ENCODE data around the gene MAN2A1. TPM values are rescaled to one million over a fixed set of nuclear protein-coding genes. Genes with fewer than 3 reads are reported as not detected.

Gene MAN2A1
- total RNA-seq, 1 donor from 2014 or later: 69.7 TPM

DNA sequence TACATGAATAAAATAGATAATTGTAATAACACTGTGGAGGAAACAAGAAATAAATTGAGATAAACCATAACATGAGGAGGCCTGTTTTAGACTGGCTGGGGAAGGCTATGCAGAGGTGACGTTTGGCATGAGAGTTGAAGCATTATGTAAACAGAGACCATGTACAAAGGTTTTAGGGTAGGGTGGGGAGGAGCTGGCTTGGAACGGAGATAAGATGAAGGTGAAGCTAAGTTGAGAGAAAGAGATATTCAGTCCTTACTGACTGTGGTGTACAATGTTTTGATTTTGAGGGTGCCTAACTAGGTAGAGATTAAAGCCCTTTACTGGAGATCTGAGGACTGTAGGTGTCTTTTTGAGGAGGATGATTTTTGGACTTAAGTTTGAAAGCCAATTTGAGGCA is 17.8 kb downstream of the MAN2A1 start:
- DNase-seq: no peak

DNA sequence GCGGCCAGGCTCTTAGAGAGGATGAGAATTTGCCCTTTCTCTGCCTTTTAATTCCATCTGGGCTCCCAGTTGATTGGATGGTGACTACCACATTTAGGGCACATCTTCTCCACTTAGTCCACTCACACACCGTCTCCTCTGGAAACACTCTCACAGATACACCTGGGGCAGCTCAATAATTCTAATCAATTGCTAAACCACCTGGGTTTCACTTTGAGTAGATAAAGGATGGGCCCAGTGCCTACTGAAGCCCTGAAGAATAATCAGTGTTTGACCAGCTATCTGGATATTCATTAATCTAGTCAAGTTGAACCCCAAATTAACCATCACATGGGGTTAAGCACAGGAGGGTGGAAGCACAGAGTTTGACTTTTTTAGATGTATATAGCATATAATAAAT is 19.1 kb downstream of the MAN2A1 start:
- DNase-seq: no peak

DNA sequence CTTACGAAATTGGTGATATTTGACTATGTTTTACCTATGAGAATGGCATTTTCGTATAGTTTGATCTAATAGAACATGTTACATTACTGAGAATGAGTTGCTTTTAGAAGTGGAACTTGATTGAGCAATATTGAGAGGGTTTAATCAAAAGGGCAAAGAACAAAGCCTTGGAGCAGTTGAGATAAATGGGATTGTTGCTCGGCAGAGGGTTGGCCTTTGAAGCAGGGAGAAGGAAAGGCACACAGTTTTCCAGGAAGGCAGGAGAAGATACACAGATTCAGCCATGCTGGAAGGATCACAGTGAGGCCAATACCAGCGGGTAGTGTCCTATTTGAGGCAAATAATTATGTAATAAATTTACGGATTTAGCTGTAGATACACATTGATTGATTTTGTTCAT is 19.5 kb downstream of the MAN2A1 start:
- DNase-seq: no peak

GRCh38 chr5:109711673-109712072 is 21.9 kb downstream of the MAN2A1 start:
- no peak for DNase-seq

DNA sequence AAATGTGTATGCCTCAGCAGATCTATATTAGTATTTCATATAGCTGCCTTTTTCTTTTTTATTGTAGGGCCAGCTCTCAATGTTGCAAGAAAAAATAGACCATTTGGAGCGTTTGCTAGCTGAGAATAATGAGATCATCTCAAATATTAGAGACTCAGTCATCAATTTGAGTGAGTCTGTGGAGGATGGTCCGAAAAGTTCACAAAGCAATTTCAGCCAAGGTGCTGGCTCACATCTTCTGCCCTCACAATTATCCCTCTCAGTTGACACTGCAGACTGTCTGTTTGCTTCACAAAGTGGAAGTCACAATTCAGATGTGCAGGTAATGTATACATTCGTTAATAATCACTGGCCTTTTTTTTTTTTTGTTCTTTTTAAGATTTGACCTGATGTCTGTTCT is 23.7 kb downstream of the MAN2A1 start:
- no peak for DNase-seq

DNA sequence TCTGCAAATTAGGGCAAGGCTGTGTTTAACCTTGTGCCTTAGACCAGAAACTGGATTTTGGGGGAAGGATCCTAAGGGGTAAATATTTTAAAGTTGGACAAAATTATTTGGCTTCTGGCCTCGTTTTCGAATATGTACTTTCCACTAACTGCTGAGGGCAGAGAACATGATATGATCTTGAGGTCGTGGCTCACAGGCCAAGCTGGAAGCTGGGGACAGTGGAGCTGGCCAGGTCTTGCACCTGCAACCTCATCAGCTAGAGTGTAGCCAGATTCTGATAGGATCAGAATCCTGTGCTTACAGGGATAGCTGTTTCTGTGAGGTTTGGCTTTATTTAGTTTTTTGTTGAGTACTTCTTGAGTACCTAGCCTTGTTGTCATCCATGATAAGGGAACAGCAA is 24.9 kb downstream of the MAN2A1 start:
- no peak for DNase-seq

DNA sequence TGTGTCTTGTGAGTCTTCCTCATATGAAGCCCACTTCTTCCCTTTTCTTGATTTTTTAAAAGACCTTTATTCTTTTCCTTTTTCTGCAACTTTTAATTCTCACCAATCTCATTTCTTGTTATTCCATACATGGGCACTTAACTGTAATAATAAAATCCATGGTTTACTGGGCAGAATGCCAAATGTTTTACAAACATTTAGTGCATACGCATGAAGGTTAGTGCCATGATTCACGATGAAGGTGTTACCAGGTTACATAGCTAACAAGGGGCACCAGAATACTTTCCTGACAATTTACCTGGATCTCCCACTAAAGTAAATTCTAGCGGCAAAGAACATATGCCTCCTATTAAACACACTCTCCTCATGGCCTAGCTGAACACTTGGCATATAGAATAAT is 28.5 kb downstream of the MAN2A1 start:
- DNase-seq: no peak

- no peak for DNase-seq
Observed at GRCh38 chr5:109718632-109719031, 28.9 kb downstream of the MAN2A1 start.

- no peak for DNase-seq
Observed at GRCh38 chr5:109719978-109720377, 30.3 kb downstream of the MAN2A1 start.

DNA sequence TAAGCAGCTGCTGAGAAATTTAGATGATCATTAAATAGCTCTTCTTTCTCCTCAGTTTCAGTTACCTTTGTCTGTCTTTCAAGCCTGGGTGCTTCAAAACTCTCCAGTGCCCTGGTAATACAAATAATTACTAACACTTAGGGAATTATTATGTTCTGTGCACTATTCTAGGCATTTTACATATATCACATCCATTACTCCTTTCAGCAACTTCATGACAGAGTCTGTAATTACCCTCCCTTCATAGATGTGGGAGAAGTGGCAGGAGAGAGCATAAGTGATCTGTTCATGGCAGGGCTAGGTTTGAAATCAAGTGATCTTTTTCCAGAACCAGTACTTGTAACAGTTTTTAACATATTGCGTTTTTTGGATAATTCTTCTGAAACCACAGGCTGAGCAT is 32.0 kb downstream of the MAN2A1 start:
- DNase-seq: no peak

- no peak for DNase-seq
Observed at GRCh38 chr5:109723606-109724005, 33.9 kb downstream of the MAN2A1 start.

DNA sequence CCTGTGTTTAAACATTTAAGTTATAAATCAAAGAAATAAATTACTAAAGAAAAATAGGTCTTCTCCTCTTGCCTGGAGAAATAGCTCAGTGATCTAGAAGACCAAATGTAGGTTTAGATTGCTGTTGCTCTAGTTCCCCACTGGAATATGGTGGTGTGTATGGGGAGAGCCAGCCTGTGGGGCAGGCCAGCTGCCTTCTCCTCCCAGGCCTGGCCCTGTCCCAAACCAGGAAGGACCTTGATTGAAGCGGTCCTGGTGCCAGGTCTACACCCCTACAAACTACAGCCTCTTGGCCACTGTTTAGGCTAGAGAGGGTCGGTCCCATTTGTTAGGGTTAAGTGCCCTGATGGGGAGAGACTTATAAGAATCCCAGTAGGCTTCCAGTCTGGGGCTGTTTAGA is 35.4 kb downstream of the MAN2A1 start:
- no peak for DNase-seq

DNA sequence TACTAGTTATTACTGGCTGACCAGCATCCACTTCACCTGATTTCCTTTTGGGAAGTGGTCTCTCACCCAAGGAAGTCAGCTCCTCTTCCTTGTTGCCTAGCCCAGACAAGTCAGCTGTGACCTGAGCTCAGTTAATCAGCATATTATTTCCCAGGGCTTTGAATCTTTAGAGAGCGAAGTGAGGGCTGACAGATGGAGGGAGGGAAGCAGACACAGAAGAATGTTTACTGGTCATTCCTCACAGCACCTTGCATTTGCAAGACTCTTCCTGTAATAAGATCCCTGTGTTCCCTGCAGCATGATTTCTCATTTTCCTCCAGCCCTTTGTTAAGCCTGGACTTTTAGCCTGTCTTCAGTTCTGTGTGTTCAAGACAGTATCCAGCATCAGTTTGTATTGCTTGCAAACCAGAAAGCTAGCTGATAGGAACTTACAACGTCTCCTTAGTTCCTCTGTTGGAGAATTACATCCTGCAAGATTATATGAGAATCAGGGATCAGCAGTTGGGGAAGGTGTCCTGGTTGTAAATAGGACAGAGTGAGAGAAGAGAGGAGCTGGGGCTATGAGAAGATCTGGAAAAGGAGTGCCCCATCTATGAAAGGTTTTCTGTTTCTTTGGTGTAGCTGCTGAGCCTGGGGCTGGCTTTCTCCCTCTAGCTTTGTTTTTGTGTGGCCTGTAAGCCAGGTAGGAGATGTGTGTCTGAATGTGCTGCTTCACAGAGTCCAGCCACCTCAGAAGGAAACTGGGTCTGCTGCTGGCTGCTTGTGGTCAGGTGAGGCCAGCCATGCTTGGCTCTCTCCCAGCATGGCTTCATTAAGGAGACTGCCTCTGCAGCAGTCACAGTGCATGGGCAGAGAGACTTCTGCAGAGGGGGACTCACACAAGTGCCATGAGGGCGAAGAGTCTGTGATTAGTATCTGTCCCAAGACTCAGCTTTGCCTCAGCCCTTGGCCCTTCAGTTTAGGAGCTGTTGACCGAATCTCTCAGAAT is 50.3 kb downstream of the MAN2A1 start:
- no peak for DNase-seq

- no peak for DNase-seq
Observed at GRCh38 chr5:109740966-109741365, 51.2 kb downstream of the MAN2A1 start.

DNA sequence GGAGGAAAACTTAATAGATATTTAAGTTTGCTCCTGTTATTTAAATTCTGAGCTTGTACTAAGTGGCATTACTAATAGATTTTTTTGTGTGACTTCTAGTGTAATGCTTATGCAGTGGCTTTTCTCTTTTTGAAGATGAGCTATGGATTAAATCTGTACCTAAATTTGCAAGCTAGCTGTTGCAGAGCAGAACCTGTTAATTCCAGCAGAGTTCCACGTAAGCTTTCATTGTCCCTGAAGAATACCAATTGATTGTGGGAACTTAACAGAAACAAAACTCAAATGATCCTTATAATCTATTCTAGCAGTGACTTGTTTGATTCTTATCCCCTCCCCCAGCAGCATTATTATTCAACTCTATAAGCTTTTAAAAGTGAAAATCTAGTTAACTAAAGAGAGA is 51.7 kb downstream of the MAN2A1 start:
- DNase-seq: no peak

GRCh38 chr5:109743041-109743531 is 53.4 kb downstream of the MAN2A1 start:
- no peak for DNase-seq

GRCh38 chr5:109743770-109744212 is 54.1 kb downstream of the MAN2A1 start:
- no peak for DNase-seq

GRCh38 chr5:109744261-109744660 is 54.5 kb downstream of the MAN2A1 start:
- no peak for DNase-seq

- DNase-seq: no peak
Observed at GRCh38 chr5:109748546-109748945, 58.8 kb downstream of the MAN2A1 start.

- no peak for DNase-seq
Observed at GRCh38 chr5:109750463-109750862, 60.7 kb downstream of the MAN2A1 start.

DNA sequence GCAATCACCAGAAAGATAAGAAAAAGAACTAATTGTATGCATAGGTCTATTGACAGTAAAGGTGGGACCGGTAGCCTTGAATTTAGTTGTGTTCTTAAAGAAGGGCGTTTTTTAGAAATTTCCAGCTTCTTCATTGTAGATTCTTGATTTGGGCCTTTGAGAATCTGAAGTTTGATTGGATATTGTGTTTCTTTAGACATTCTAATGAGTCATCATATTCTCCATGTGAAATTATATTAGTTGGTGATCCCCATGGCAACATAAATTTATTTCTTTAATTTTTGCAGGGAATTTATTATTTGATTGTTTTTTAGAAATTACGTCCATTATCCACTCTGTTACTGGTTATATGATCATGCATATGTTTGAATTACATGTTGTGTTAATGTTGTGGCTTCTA is 63.6 kb downstream of the MAN2A1 start:
- no peak for DNase-seq

DNA sequence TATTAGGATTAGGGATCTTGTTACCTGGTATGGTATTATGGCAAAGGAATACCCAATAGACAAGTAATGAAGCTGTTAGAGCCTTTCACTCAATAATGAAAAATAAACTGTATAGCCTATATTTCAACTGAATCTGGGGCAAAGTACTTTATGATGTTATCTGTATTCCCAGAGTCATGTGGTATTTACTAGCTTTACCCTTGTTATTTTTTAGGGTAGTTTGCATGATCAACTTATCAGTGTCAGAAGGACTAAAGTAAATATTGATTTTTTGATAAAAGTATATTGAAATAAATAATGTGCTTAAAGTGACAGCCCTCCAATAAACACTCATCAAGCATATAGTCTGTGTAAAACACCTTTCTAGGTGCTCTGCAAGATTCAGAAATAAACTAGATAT is 64.6 kb downstream of the MAN2A1 start:
- no peak for DNase-seq

GRCh38 chr5:109755761-109756160 is 66.0 kb downstream of the MAN2A1 start:
- DNase-seq: no peak

- DNase-seq: no peak
Observed at GRCh38 chr5:109756543-109757185, 66.9 kb downstream of the MAN2A1 start.
